ENCODE measurements around the gene RASGRP1.
A peak's percentile ranks its signal among the peaks of the same experiment; 100 is the strongest.

The RASGRP1 gene

DNA sequence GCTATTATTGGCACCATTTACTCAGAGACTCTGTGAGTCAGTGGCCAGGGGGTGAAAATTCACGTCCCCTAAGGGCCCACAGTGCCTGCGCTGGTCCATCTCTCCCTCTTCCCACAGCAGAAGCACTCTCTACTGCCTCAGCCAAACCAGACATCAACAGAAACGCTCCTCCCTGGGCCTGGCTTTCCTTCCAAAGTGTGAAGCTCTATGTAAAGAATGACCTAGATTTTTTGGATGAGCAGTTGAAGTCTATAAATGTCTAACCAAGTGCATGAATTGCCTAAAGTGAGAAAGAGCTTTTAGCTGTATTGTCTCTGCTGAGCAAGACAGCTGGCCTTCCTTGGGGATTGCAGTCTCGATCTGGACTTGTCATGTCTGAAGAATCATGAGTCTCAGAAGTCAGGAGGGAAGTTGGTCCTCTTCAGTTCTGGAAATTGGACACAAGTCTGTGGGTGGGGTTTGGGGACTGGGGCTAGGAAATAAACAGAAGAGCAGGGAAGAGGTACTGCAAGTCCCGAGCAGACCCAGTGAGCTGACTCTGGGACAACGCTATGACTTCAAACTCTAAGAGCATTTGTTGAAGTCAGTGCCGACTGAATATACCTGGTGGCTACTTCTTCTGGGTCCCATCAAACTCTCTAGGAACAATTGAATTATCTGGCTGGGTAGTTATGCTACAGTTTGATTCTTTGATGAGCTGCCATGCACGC, 29.0 kb downstream of the RASGRP1 start:
- no peak for DNase-seq

- DNase-seq = no peak
Observed at GRCh38 chr15:38534691-38535090, 29.9 kb downstream of the RASGRP1 start.

- DNase-seq = no peak
Observed at GRCh38 chr15:38533926-38534325, 30.7 kb downstream of the RASGRP1 start.

DNA sequence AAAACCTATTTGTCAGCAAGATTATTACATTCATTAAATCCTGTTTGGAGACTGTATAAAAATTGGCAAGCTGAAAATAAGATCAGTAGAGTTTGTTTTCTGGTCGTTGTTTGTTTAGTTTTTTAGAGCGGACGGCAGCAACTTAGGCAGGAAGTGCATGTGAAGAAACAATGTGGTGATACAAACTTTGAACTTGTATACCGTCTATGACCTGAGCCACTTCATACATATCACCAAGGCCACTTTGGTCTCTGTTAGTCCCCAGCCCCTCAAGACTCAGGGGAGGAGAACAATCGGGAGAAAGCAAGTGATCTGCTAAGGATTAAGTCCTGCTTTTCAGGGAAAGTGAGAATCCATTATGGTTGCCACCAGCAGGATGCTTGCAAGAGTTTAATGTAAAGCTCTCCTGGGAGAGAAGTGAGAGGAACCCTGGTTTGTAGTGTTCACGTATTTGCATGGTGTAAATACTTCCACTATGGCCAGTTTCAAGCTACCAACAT, 31.1 kb downstream of the RASGRP1 start:
- no peak for DNase-seq

- no peak for DNase-seq
Observed at GRCh38 chr15:38532728-38533127, 31.9 kb downstream of the RASGRP1 start.

DNA sequence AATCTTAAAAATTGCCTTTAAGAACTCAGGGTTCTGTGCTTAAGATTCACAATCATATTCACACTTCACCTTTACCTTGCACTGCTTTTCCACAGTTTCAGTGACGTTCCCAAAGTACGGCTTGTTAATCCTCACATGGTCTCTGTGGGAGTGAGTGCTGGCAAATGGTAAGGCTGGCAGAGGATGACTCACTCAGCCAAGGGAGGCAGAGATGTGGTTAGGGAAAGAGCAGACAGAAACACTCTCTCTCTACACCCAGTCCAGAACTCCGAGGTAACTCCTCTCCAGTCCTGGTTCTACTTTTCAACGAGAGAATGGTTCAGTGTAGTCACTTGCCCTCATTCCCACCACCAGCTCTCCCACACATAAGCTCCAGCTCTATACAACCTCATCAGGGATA, 33.1 kb downstream of the RASGRP1 start:
- peak; percentile 30 for DNase-seq

GRCh38 chr15:38530113-38530512, 34.5 kb downstream of the RASGRP1 start:
- DNase-seq = peak; percentile 26

- DNase-seq = peak; percentile 14
Observed at GRCh38 chr15:38528294-38528693, 36.3 kb downstream of the RASGRP1 start.

DNA sequence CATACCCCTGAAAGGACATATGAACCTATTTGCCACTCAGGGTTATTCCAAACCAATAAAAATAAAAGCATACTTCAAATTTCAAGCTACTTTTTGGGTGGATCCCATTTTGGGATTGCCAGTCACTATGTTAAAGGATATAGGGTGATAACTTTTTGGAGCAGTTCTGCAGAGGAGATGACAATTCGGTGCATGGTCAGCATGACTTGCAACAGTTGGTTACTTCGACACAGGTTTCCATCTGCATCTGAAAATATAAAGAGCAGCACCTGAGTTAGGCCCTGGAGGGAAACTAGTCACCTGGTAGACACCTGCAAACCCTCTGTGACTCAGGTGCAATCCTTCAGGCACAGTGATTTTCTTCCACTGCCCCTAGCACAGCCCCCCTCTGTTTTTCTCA, 38.5 kb downstream of the RASGRP1 start:
- DNase-seq = no peak

- DNase-seq = no peak
Observed at GRCh38 chr15:38525489-38525888, 39.1 kb downstream of the RASGRP1 start.

GRCh38 chr15:38524156-38524555, 40.5 kb downstream of the RASGRP1 start:
- DNase-seq = peak; percentile 15

DNA sequence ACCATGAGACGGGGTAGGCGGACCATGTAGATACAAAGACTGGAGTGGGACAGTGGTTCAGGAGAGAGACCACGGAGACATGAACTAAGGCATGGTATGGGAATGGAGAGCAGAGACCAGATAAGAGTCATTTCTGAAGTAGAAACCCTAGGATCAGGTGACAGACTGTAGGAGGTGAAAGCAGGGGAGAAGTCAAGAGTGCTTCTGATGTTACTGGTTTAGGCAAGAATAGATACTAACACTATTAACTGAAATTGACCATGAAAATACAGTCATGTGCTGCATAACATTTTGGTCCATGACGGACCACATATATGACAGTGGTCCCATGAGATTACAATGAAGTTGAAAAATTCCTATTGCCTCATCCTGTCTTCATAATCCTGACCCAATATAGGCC, 41.7 kb downstream of the RASGRP1 start:
- DNase-seq = no peak

DNA sequence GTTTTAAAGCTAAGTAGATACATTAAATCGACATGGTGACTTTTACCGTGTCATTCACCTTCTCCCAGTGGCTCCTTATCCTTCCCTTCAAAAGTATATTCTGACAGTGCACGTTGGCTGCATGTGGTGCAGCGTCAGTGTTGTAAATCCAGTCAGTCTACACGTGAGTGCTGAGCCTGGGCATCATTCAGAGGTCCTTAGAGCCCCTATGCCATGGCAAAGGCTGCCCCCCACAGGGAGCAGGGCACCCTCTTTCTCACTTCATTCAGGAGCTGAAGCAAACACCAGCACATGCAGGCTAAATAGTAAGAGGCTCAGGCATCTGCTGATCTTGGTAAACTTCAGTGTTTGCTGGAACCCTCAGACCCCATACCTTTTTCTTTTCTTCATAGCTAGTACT, 43.3 kb downstream of the RASGRP1 start:
- DNase-seq = no peak

- DNase-seq = no peak
Observed at GRCh38 chr15:38520035-38520434, 44.6 kb downstream of the RASGRP1 start.

DNA sequence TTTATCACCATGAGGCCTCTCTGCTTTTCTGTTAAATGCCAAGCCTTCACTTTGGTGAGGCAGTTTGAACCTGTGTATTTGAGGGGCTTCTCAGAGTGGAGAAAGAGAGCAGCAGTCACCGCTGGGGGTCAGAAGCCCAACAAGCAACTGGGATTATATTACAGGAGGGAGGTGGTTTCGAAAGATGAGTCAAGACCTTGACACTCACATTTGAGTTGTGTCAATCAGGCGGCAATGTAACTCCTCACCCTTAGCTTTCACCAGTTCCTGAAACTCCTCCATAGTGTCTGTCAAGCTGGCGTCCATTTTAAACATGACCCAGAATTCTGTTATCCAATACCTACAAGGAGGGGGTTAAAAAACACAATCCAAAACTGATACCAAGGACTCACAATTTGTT, 46.5 kb downstream of the RASGRP1 start:
- DNase-seq = no peak

- DNase-seq = no peak
Observed at GRCh38 chr15:38517312-38517975, 47.2 kb downstream of the RASGRP1 start.

DNA sequence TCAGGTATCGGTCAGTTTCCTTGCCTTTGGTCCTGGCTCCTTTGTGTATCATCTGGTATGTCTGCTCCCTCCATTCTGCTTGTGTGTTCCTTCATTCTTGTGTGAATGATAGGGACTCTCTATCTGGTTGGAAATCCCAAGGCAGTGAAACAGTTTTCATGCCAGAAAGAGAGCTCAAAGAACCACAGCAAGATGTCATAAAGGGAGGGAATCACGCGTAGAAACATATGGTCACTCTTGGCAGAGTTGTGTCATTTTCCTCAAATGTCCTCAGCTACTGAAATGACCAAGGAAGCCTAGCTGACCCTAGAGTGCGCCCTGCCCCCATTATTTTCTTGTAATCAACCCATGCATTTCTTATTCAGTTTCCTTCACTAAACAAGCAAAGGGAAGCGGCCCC, 48.0 kb downstream of the RASGRP1 start:
- DNase-seq = no peak

GRCh38 chr15:38514601-38515000, 50.0 kb downstream of the RASGRP1 start:
- DNase-seq = no peak

DNA sequence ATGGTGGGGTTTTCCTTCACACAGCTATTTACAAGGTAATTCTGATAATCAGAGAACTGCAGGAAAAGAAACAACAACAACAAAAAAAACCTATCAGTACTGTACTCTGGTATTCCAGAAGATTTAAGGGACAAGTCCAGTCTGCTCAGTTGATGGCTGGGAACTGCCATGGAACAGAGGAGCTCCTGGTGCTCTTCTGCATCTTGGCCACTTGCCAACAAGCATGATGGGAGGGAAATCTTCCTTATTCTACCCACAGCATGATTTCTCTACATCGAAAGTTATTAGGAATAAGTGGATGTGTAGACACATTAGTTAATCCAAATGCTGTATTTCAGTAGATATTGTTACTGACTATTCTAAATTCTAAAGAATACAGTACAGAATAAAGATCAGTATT, 51.7 kb downstream of the RASGRP1 start:
- DNase-seq = no peak

DNA sequence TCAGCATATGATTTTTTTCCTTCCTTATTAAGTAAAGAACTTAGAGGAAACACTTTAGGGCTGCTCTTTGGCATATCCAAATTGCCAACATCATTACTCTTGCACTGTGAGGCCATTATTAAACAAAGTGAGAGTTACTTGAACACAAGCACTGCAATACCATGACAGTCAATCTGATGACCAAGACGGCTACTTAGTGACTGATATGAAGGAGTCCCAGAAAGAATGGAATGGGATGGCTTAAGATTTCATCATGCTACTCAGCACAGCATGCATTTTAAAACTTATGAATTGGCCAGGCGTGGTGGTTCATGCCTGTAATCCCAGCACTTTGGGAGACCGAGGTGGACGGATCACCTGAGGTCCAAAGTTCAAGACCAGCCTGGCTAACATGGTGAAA, 55.5 kb downstream of the RASGRP1 start:
- no peak for DNase-seq

- DNase-seq = no peak
Observed at GRCh38 chr15:38508647-38509046, 56.0 kb downstream of the RASGRP1 start.

- no peak for DNase-seq
Observed at GRCh38 chr15:38507570-38507969, 57.0 kb downstream of the RASGRP1 start.

GRCh38 chr15:38506997-38507396, 57.6 kb downstream of the RASGRP1 start:
- DNase-seq = no peak

- no peak for DNase-seq
Observed at GRCh38 chr15:38504680-38505467, 59.7 kb downstream of the RASGRP1 start.

Data from HCEC 1CT (cell line).